Stimulated activated memory B cell treated with anti-CD40 and anti-IgM and Interleukin-4, amounts not matched to agents 10 μg/mL and 1 μg/mL and 100 μg/mL, for 72 hours (primary cell): Measurements from ENCODE around the gene CSPG5.

Experiments used
- ATAC-seq: fragments of 150-1000 bp; cut with Tn5 transposase; 2 replicates; pipeline ENCODE4 v1.10.0; 2021
- H3K27ac Mint-ChIP-seq: one replicate; pipeline ENCODE4 v1.8.0; 2022; ENCODE audit warnings: mild to moderate bottlenecking, mixed read lengths
- H3K27me3 Mint-ChIP-seq: one replicate; pipeline ENCODE4 v1.8.0; 2022; ENCODE audit warnings: mixed read lengths
- H3K36me3 Mint-ChIP-seq: one replicate; pipeline ENCODE4 v1.8.0; 2022; ENCODE audit warnings: mixed read lengths
- H3K4me1 Mint-ChIP-seq: one replicate; pipeline ENCODE4 v1.8.0; 2022; ENCODE audit warnings: mixed read lengths
- H3K4me3 Mint-ChIP-seq: one replicate; pipeline ENCODE4 v1.8.0; 2022; ENCODE audit warnings: mild to moderate bottlenecking, moderate library complexity, mixed read lengths
- H3K9me3 Mint-ChIP-seq: one replicate; pipeline ENCODE4 v1.8.0; 2022; ENCODE audit warnings: mixed read lengths

The CSPG5 gene

GRCh38 chr3:47527952-47528725 lies 50.5 kb downstream of the CSPG5 start:
- H3K4me1 Mint-ChIP-seq: peaks cover 10% of the 10 kb centered on the region
- ATAC-seq: no peak
- H3K27ac Mint-ChIP-seq: no peak overlapping the region

GRCh38 chr3:47525617-47526016 lies 53.0 kb downstream of the CSPG5 start:
- Mint-ChIP-seq H3K9me3 (peaks cover 5% of the 10 kb centered on the region), H3K27me3 (no peaks in the 10 kb centered on the region), H3K27ac (no peak overlapping the region)

More at GRCh38 chr3:47527952-47528725, 50.5 kb downstream of the CSPG5 start:
- H3K27me3 Mint-ChIP-seq: peaks cover 7% of the 10 kb centered on the region
- no peak overlapping the region for H3K4me3 Mint-ChIP-seq
- peaks cover 6% of the 10 kb centered on the region for H3K36me3 Mint-ChIP-seq
- peaks cover 5% of the 10 kb centered on the region for H3K9me3 Mint-ChIP-seq

GRCh38 chr3:47523310-47524073 lies 55.2 kb downstream of the CSPG5 start:
- H3K4me3 Mint-ChIP-seq: no peak overlapping the region
- no peaks in the 10 kb centered on the region for H3K27me3 Mint-ChIP-seq
- H3K27ac Mint-ChIP-seq: no peak overlapping the region
- no peak for ATAC-seq
- peaks cover 6% of the 10 kb centered on the region for H3K36me3 Mint-ChIP-seq
- peaks cover 20% of the 10 kb centered on the region for H3K4me1 Mint-ChIP-seq
- H3K9me3 Mint-ChIP-seq: peaks cover 5% of the 10 kb centered on the region

More at GRCh38 chr3:47525617-47526016, 53.0 kb downstream of the CSPG5 start:
- H3K36me3 Mint-ChIP-seq: peaks cover 6% of the 10 kb centered on the region
- H3K4me3 Mint-ChIP-seq: no peak overlapping the region
- peaks cover 20% of the 10 kb centered on the region for H3K4me1 Mint-ChIP-seq
- no peak for ATAC-seq

GRCh38 chr3:47522082-47522987 lies 56.3 kb downstream of the CSPG5 start:
- Mint-ChIP-seq H3K27ac (no peak overlapping the region), H3K4me3 (no peak overlapping the region), H3K36me3 (no peaks in the 10 kb centered on the region), H3K4me1 (peaks cover 20% of the 10 kb centered on the region), H3K27me3 (no peaks in the 10 kb centered on the region), H3K9me3 (no peaks in the 10 kb centered on the region)
- ATAC-seq: peak; percentile 92

GRCh38 chr3:47520756-47521155 lies 57.9 kb downstream of the CSPG5 start:
- ATAC-seq: no peak
- no peak overlapping the region for H3K27ac Mint-ChIP-seq
- no peaks in the 10 kb centered on the region for H3K36me3 Mint-ChIP-seq
- H3K4me1 Mint-ChIP-seq: peaks cover 14% of the 10 kb centered on the region
- H3K9me3 Mint-ChIP-seq: no peaks in the 10 kb centered on the region
- H3K27me3 Mint-ChIP-seq: no peaks in the 10 kb centered on the region
- no peak overlapping the region for H3K4me3 Mint-ChIP-seq

- H3K27me3 Mint-ChIP-seq: no peaks in the 10 kb centered on the region
- ATAC-seq: no peak
- no peak overlapping the region for H3K27ac Mint-ChIP-seq
- H3K4me1 Mint-ChIP-seq: peaks cover 10% of the 10 kb centered on the region
- no peaks in the 10 kb centered on the region for H3K9me3 Mint-ChIP-seq
- no peaks in the 10 kb centered on the region for H3K36me3 Mint-ChIP-seq
- no peak overlapping the region for H3K4me3 Mint-ChIP-seq
Measured at GRCh38 chr3:47517937-47518336, 60.7 kb downstream of the CSPG5 start.

- no peaks in the 10 kb centered on the region for H3K9me3 Mint-ChIP-seq
- peak overlapping the region; percentile 38 for H3K27ac Mint-ChIP-seq
- no peak for ATAC-seq
- no peak overlapping the region for H3K4me3 Mint-ChIP-seq
- no peaks in the 10 kb centered on the region for H3K27me3 Mint-ChIP-seq
- no peaks in the 10 kb centered on the region for H3K36me3 Mint-ChIP-seq
- peaks cover 18% of the 10 kb centered on the region for H3K4me1 Mint-ChIP-seq
Measured at GRCh38 chr3:47515864-47516319, 62.8 kb downstream of the CSPG5 start.

- ATAC-seq: no peak
- Mint-ChIP-seq H3K9me3 (no peaks in the 10 kb centered on the region), H3K4me3 (peak overlapping the region; percentile 57), H3K27me3 (no peaks in the 10 kb centered on the region), H3K4me1 (peaks cover 18% of the 10 kb centered on the region), H3K27ac (peak overlapping the region; percentile 25), H3K36me3 (peaks cover 4% of the 10 kb centered on the region)
Measured at GRCh38 chr3:47515100-47515499, 63.6 kb downstream of the CSPG5 start.

GRCh38 chr3:47513125-47513929 lies 65.3 kb downstream of the CSPG5 start, which contains the start of gene ELP6:
Gene ELP6 (minus strand): TSS chr3:47513712. CDS start chr3:47513590, 122 bp downstream.
- H3K4me1 Mint-ChIP-seq: peaks cover 18% of the 10 kb centered on the region
- ATAC-seq: peak; percentile 99
- H3K4me3 Mint-ChIP-seq: peak within 1 kb of the TSS; percentile 97
- H3K27ac Mint-ChIP-seq: peak within 1 kb of the TSS; percentile 97
- peaks cover 5% of the 10 kb centered on the region for H3K36me3 Mint-ChIP-seq
- H3K9me3 Mint-ChIP-seq: no peaks in the 10 kb centered on the region
- H3K27me3 Mint-ChIP-seq: no peaks in the 10 kb centered on the region

GRCh38 chr3:47512416-47513124 lies 66.1 kb downstream of the CSPG5 start:
- no peaks in the 10 kb centered on the region for H3K9me3 Mint-ChIP-seq
- ATAC-seq: peak; percentile 40
- H3K4me1 Mint-ChIP-seq: peaks cover 18% of the 10 kb centered on the region
- H3K27me3 Mint-ChIP-seq: no peaks in the 10 kb centered on the region
- peak overlapping the region; percentile 97 for H3K27ac Mint-ChIP-seq
- peaks cover 13% of the 10 kb centered on the region for H3K36me3 Mint-ChIP-seq
- peak overlapping the region; percentile 97 for H3K4me3 Mint-ChIP-seq
